GM23338 (cell line): ENCODE measurements around the gene PDE1A. TPM values are rescaled to one million over a fixed set of nuclear protein-coding genes. Genes with fewer than 3 reads are reported as not detected.

Source experiments
- ATAC-seq: fragments of 200-7000 bp; cut with Tn5 transposase; 3 replicates; pipeline ENCODE4 v1.9.1; 2020
- DNase-seq: peaks from one replicate; pipeline ENCODE4 v3.0.0-alpha.2; 2015; ENCODE audit warnings: low spot score
- H2AFZ ChIP-seq: fragments of 200-600 bp; sonication (generic); 2 replicates; pipeline ENCODE4 v1.8.0; 2016; ENCODE audit warnings: antibody characterized with exemption, mild to moderate bottlenecking, moderate library complexity
- H3F3A ChIP-seq: fragments of 200-600 bp; sonication (generic); replicated peaks from 2 replicates; pipeline ENCODE4 v1.8.0; 2017; ENCODE audit warnings: antibody characterized with exemption, mixed run types, low read depth
- H3K27ac ChIP-seq: fragments of 200-600 bp; sonication (generic); 2 replicates; pipeline ENCODE4 v1.6.1; 2016; ENCODE audit warnings: low read depth
- H3K27me3 ChIP-seq: fragments of 200-600 bp; sonication (generic); 2 replicates; pipeline ENCODE4 v1.8.0; 2016; ENCODE audit warnings: mild to moderate bottlenecking, mixed run types, moderate library complexity; ENCODE audit not compliant: insufficient read depth
- H3K36me3 ChIP-seq: fragments of 200-600 bp; sonication (generic); 2 replicates; pipeline ENCODE4 v1.8.0; 2016; ENCODE audit warnings: mild to moderate bottlenecking; ENCODE audit not compliant: insufficient read depth
- H3K4me1 ChIP-seq: fragments of 200-600 bp; sonication (generic); 2 replicates; pipeline ENCODE4 v1.8.0; 2016; ENCODE audit warnings: mild to moderate bottlenecking, moderate library complexity; ENCODE audit not compliant: insufficient read depth
- H3K4me2 ChIP-seq: fragments of 200-600 bp; sonication (generic); 2 replicates; pipeline ENCODE4 v1.7.1; 2017; ENCODE audit warnings: mixed run types
- H3K4me3 ChIP-seq: fragments of 200-600 bp; sonication (generic); 2 replicates; pipeline ENCODE4 v1.6.1; 2016; ENCODE audit warnings: mixed run types
- H3K79me2 ChIP-seq: fragments of 200-600 bp; sonication (generic); replicated peaks from 2 replicates; pipeline ENCODE4 v1.8.0; 2017; ENCODE audit warnings: mild to moderate bottlenecking; ENCODE audit not compliant: insufficient read depth
- H3K9me2 ChIP-seq: fragments of 200-600 bp; sonication (generic); 2 replicates; pipeline ENCODE4 v1.8.0; 2017; ENCODE audit not compliant: insufficient read depth
- H4K20me1 ChIP-seq: fragments of 200-600 bp; sonication (generic); replicated peaks from 2 replicates; pipeline ENCODE4 v1.8.0; 2017; ENCODE audit warnings: mild to moderate bottlenecking; ENCODE audit not compliant: insufficient read depth
- H3K27ac Mint-ChIP-seq: 2 replicates; pipeline ENCODE4 v1.8.0; 2020; ENCODE audit warnings: inconsistent platforms, mild to moderate bottlenecking, moderate library complexity, mixed read lengths
- H3K27me3 Mint-ChIP-seq: 3 replicates; pipeline ENCODE4 v1.8.0; 2022; ENCODE audit warnings: low read depth, mild to moderate bottlenecking, moderate library complexity, mixed read lengths, inconsistent platforms; ENCODE audit not compliant: insufficient read depth, poor library complexity
- H3K36me3 Mint-ChIP-seq: 3 replicates; pipeline ENCODE4 v1.8.0; 2021; ENCODE audit warnings: low read depth, mild to moderate bottlenecking, inconsistent platforms, moderate library complexity, mixed read lengths
- H3K4me1 Mint-ChIP-seq: 3 replicates; pipeline ENCODE4 v1.8.0; 2020; ENCODE audit warnings: mild to moderate bottlenecking, inconsistent platforms, mixed read lengths
- H3K4me3 Mint-ChIP-seq: 3 replicates; pipeline ENCODE4 v1.8.0; 2021; ENCODE audit warnings: moderate library complexity, mild to moderate bottlenecking, inconsistent platforms, mixed read lengths
- H3K9me3 Mint-ChIP-seq: 3 replicates; pipeline ENCODE4 v1.8.0; 2020; ENCODE audit warnings: moderate library complexity, mild to moderate bottlenecking, inconsistent platforms, mixed read lengths
- CREB1 ChIP-seq: fragments of 250-450 bp; sonication (Bioruptor Pico); IDR thresholded peaks from 2 replicates; pipeline ENCODE4 v1.5.0; 2020; ENCODE audit warnings: low read depth, mild to moderate bottlenecking, moderate library complexity
- CTCF ChIP-seq, 2 experiments: fragments of 200-600 bp in 1 of 2; sonication (generic) in 1 of 2; conservative IDR thresholded peaks; 2 replicates each; pipeline versions ENCODE4 v1.5.1 to v1.6.1; 2016 to 2017; ENCODE audit warnings: antibody characterized with exemption in 2 of 2, low read depth in 2 of 2, mild to moderate bottlenecking in 2 of 2, moderate library complexity in 1 of 2
- ETS1 ChIP-seq: IDR thresholded peaks from 2 replicates; pipeline ENCODE4 v1.6.1; 2016; ENCODE audit warnings: antibody characterized with exemption
- EZH2 ChIP-seq: fragments of 200-600 bp; sonication (generic); IDR thresholded peaks from one replicate; pipeline ENCODE4 v1.8.0; 2017; ENCODE audit warnings: antibody characterized with exemption, mild to moderate bottlenecking, low read depth; ENCODE audit not compliant: unreplicated experiment
- EZH2phosphoT487 ChIP-seq: fragments of 200-600 bp; sonication (generic); IDR thresholded peaks from one replicate; pipeline ENCODE4 v1.8.1; 2018; ENCODE audit warnings: antibody characterized with exemption; ENCODE audit not compliant: unreplicated experiment
- NANOG ChIP-seq: IDR thresholded peaks from 2 replicates; pipeline ENCODE4 v1.6.1; 2016; ENCODE audit warnings: antibody characterized with exemption, borderline replicate concordance
- POLR2AphosphoS5 ChIP-seq: IDR thresholded peaks from 2 replicates; pipeline ENCODE4 v1.6.1; 2016; ENCODE audit warnings: antibody characterized with exemption, low read depth
- ZNF114 ChIP-seq: fragments of 250-450 bp; sonication (Bioruptor Pico); IDR thresholded peaks from 2 replicates; pipeline ENCODE4 v1.5.0; 2020; ENCODE audit warnings: mild to moderate bottlenecking, moderate library complexity
- ZNF462 ChIP-seq: fragments of 250-450 bp; sonication (Bioruptor Pico); IDR thresholded peaks from 2 replicates; pipeline ENCODE4 v1.5.0; 2020; ENCODE audit warnings: mild to moderate bottlenecking, moderate library complexity
- polyA plus RNA-seq: library from polyadenylated mRNA; unstranded; fragments of >200 nt; fragmentation: Nextera tagmentation; extraction: Ambion mirVana; gene quantifications from 2 replicates; pipeline ENCODE4 v1.2.1, GENCODE V29; 2016
- total RNA-seq: library from RNA; depleted of rRNA; stranded (reverse); fragments of >200 nt; shearing (Covaris generic); gene quantifications from 2 replicates; pipeline ENCODE4 v1.2.3, GENCODE V29; 2014

PDE1A gene
- total and polyA plus RNA-seq, 2 experiments from 2014 or later = 0.28 to 0.31 TPM

- Mint-ChIP-seq H3K36me3 (no peaks in the 10 kb centered on the region), H3K4me1 (peaks cover 6% of the 10 kb centered on the region; the same call in 2 of the 3 replicates), H3K27me3 (no peaks in the 10 kb centered on the region), H3K4me3 (no peak overlapping the region), H3K9me3 (no peaks in the 10 kb centered on the region), H3K27ac (no peak overlapping the region)
- H3K4me2 ChIP-seq = no peak overlapping the region
- ATAC-seq (no peak), DNase-seq (no peak)
- H2AFZ ChIP-seq = no peak overlapping the region
- no peak overlapping the region for H3K4me3 ChIP-seq
- TF ChIP-seq EZH2 = no peak
- no peak for TF ChIP-seq NANOG
- no peak for TF ChIP-seq EZH2phosphoT487
- TF ChIP-seq POLR2AphosphoS5 = no peak
- TF ChIP-seq CREB1 = no peak
- TF ChIP-seq CTCF (conservative IDR thresholded peaks at IDR 0.05; ENCODE audit: low read depth in 2 of 2) = no peak
- TF ChIP-seq ETS1 = no peak
- no peak for TF ChIP-seq ZNF114 (CRISPR knock-in tag)
- TF ChIP-seq ZNF462 (CRISPR knock-in tag) = no peak
- no peaks in the 10 kb centered on the region for H3K27me3 ChIP-seq
- H3K9me2 ChIP-seq = peaks cover 17% of the 10 kb centered on the region
- no peaks in the 10 kb centered on the region for H3K79me2 ChIP-seq
- no peaks in the 10 kb centered on the region for H3F3A ChIP-seq
- no peaks in the 10 kb centered on the region for H4K20me1 ChIP-seq
- H3K4me1 ChIP-seq = no peaks in the 10 kb centered on the region
- H3K36me3 ChIP-seq = no peaks in the 10 kb centered on the region
- no peak overlapping the region for H3K27ac ChIP-seq
These were observed 178.5 kb downstream of the PDE1A start for GRCh38 chr2:182248362-182248761.
